B cell (primary cell): ENCODE results near the gene WWC2. TPM values are rescaled to one million over a fixed set of nuclear protein-coding genes. Genes with fewer than 3 reads are reported as not detected.

Source experiments
- ATAC-seq: fragments of 200-7000 bp; cut with Tn5 transposase; one replicate; pipeline ENCODE4 v1.10.0; 2021; ENCODE audit warnings: low read depth, mild to moderate bottlenecking, moderate number of reproducible peaks, moderate library complexity
- CTCF ChIA-PET: fragments of 350-600 bp; sonication (Branson Sonifier 250); formaldehyde crosslinking; loops from one replicate; lab custom pipeline; 2021; ENCODE audit warnings: antibody characterized with exemption, inconsistent platforms; lab: Charles Lee
- POLR2A ChIA-PET: fragments of 350-600 bp; sonication (Branson Sonifier 250); formaldehyde crosslinking; loops from one replicate; lab custom pipeline; 2021; ENCODE audit warnings: antibody characterized with exemption; lab: Charles Lee
- DNase-seq: peaks from one replicate; pipeline ENCODE4 v3.0.0; 2013
- H2AFZ ChIP-seq: 2 replicates; pipeline ENCODE4 v1.6.1; 2012; ENCODE audit warnings: mild to moderate bottlenecking, low read depth, low read length; ENCODE audit not compliant: insufficient read depth, poor library complexity, severe bottlenecking
- H3K27ac ChIP-seq, 2 donors: 1 replicate in 1 of 2; 2 replicates in 1 of 2; pipeline ENCODE4 v1.5.1; 2012 to 2013; ENCODE audit warnings: low read length in 2 of 2, mild to moderate bottlenecking in 2 of 2, moderate library complexity in 1 of 2
- H3K27me3 ChIP-seq, 4 experiments: fragments of 200-600 bp in 1 of 4; sonication (generic) in 1 of 4; replicated peaks in 1 of 4; 1 replicate in 2 of 4; 2 replicates in 2 of 4; pipeline versions ENCODE4 v1.6.1 to v1.7.0; 2013 to 2016; ENCODE audit warnings: low read length in 3 of 4, mild to moderate bottlenecking in 2 of 4, mixed read lengths in 1 of 4, moderate library complexity in 1 of 4; ENCODE audit not compliant: insufficient read depth in 4 of 4, control insufficient read depth in 3 of 4; ENCODE audit errors: control extremely low read depth in 1 of 4
- H3K36me3 ChIP-seq, 2 experiments: replicated peaks in 1 of 2; 1 replicate in 1 of 2; 2 replicates in 1 of 2; pipeline versions ENCODE4 v1.6.1 to v1.7.1; 2013; ENCODE audit warnings: low read length in 1 of 2; ENCODE audit not compliant: insufficient read depth in 2 of 2, control insufficient read depth in 1 of 2; ENCODE audit errors: control extremely low read depth in 1 of 2, extremely low read depth in 1 of 2
- H3K4me1 ChIP-seq, 2 donors: fragments of 200-600 bp in 1 of 2; sonication (generic) in 1 of 2; 1 replicate in 1 of 2; 2 replicates in 1 of 2; pipeline versions ENCODE4 v1.5.1 to v1.6.1; 2013 to 2017; ENCODE audit warnings: low read length in 2 of 2; ENCODE audit not compliant: control insufficient read depth in 2 of 2, insufficient read depth in 2 of 2
- H3K4me2 ChIP-seq: replicated peaks from 2 replicates; pipeline ENCODE3; 2012; ENCODE audit warnings: mild to moderate bottlenecking, low read depth, low read length; ENCODE audit not compliant: poor library complexity, severe bottlenecking
- H3K4me3 ChIP-seq, 5 experiments: fragments of 200-600 bp in 1 of 5; sonication (generic) in 1 of 5; 1 replicate in 3 of 5; 2 replicates in 2 of 5; pipeline versions ENCODE4 v1.5.1 to v1.7.0; 2011 to 2016; ENCODE audit warnings: low read length in 4 of 5, mild to moderate bottlenecking in 4 of 5, low read depth in 2 of 5, control low read depth in 1 of 5, moderate library complexity in 1 of 5; ENCODE audit not compliant: insufficient read depth in 1 of 5; ENCODE audit errors: control extremely low read depth in 1 of 5, extremely low read depth in 1 of 5
- H3K79me2 ChIP-seq: fragments of 200-600 bp; sonication (generic); one replicate; pipeline ENCODE4 v1.6.0; 2016; ENCODE audit warnings: low read length; ENCODE audit not compliant: control insufficient read depth, insufficient read depth
- H3K9ac ChIP-seq: fragments of 200-600 bp; sonication (generic); 2 replicates; pipeline ENCODE4 v1.6.1; 2017; ENCODE audit warnings: mild to moderate bottlenecking, low read length, moderate library complexity
- H3K9me3 ChIP-seq, 3 donors: one replicate each; pipeline versions ENCODE4 v1.6.1 to v1.7.1; 2013; ENCODE audit warnings: low read length in 2 of 3; ENCODE audit not compliant: control insufficient read depth in 2 of 3, insufficient read depth in 1 of 3; ENCODE audit errors: control extremely low read depth in 1 of 3
- H4K20me1 ChIP-seq: 2 replicates; pipeline ENCODE4 v1.6.0; 2012; ENCODE audit warnings: mild to moderate bottlenecking, low read length; ENCODE audit not compliant: insufficient read depth, control insufficient read depth, poor library complexity, severe bottlenecking
- H3K27ac Mint-ChIP-seq: one replicate; pipeline ENCODE4 v1.8.0; 2021; ENCODE audit warnings: mixed read lengths
- H3K27me3 Mint-ChIP-seq: one replicate; pipeline ENCODE4 v1.8.0; 2021; ENCODE audit warnings: mixed read lengths
- H3K4me1 Mint-ChIP-seq: one replicate; pipeline ENCODE4 v1.8.0; 2021; ENCODE audit warnings: mixed read lengths
- H3K4me3 Mint-ChIP-seq: one replicate; pipeline ENCODE4 v1.8.0; 2021; ENCODE audit warnings: mixed read lengths
- H3K9me3 Mint-ChIP-seq: one replicate; pipeline ENCODE4 v1.8.0; 2022; ENCODE audit warnings: mixed read lengths; ENCODE audit not compliant: insufficient read depth
- CTCF ChIP-seq: fragments of 200-600 bp; IDR thresholded peaks from one replicate; pipeline ENCODE4 v1.8.0; 2022; ENCODE audit warnings: antibody characterized with exemption, mild to moderate bottlenecking
- EZH2 ChIP-seq: IDR thresholded peaks from 2 replicates; pipeline ENCODE4 v1.6.1; 2012; ENCODE audit warnings: borderline replicate concordance, low read depth, mild to moderate bottlenecking, moderate library complexity, low read length; ENCODE audit not compliant: insufficient read depth, poor library complexity, severe bottlenecking
- WGBS: methylation state at CpG from one replicate; pipeline ENCODE4 v1.1.5; 2013; ENCODE audit warnings: missing lambda C conversion rate; ENCODE audit not compliant: insufficient coverage; 5-methylcytosine and 5-hydroxymethylcytosine counted together
- intact Hi-C: fragments of 100-400 bp; cut with micrococcal nuclease; formaldehyde crosslinking; loops from one replicate; pipeline ENCODE4 v1.10.0; 2022
- polyA plus RNA-seq: library from polyadenylated mRNA; depleted of rRNA; stranded (reverse); fragments of >200 nt; gene quantifications from 2 replicates; pipeline ENCODE4 v1.2.3, GENCODE V29; 2012
- total RNA-seq, 2 donors: library from RNA; stranded (reverse); fragments of 120-200 nt in 1 of 2; gene quantifications; 1 replicate in 1 of 2; 2 replicates in 1 of 2; pipeline versions ENCODE4 v1.2.3 to v1.2.4, GENCODE V29; 2013 to 2022

Gene WWC2
- total and polyA plus RNA-seq, 2 donors (not counting 1 experiment from before 2014, with no cell fraction given) = 0.07 to 0.32 TPM

- no peaks in the 10 kb centered on the region for H4K20me1 ChIP-seq
- no peaks in the 10 kb centered on the region for H3K79me2 ChIP-seq
- intact Hi-C loops = no loop called here
- no peak overlapping the region for H3K9ac ChIP-seq
- TF ChIP-seq EZH2 (no peak), CTCF (no peak)
- no peak overlapping the region for H2AFZ ChIP-seq
- ChIA-PET CTCF (no interaction called here), POLR2A (no interaction called here)
- Mint-ChIP-seq H3K4me3 (no peak overlapping the region), H3K4me1 (no peaks in the 10 kb centered on the region), H3K27me3 (peaks cover 18% of the 10 kb centered on the region), H3K9me3 (no peaks in the 10 kb centered on the region), H3K27ac (no peak overlapping the region)
- no peak for DNase-seq
- no peak overlapping the region for H3K27ac ChIP-seq
- no peaks in the 10 kb centered on the region for H3K4me1 ChIP-seq
- ATAC-seq = no peak
- H3K9me3 ChIP-seq = no peaks in the 10 kb centered on the region
- H3K4me3 ChIP-seq = no peak overlapping the region
- no peak overlapping the region for H3K4me2 ChIP-seq
- WGBS = 83% methylated on average over 1 of the region's 2 CpGs
- no peaks in the 10 kb centered on the region for H3K36me3 ChIP-seq
- peaks cover 0 to 3% (median 0%) of the 10 kb centered on the region in 4 experiments for H3K27me3 ChIP-seq
Observed at GRCh38 chr4:183145773-183146172, 46.7 kb downstream of the WWC2 start.

GRCh38 chr4:183146478-183146877, 47.4 kb downstream of the WWC2 start:
- no peak for DNase-seq
- no peaks in the 10 kb centered on the region for H3K9me3 Mint-ChIP-seq
- Histone ChIP-seq H3K4me2 (no peak overlapping the region), H4K20me1 (no peaks in the 10 kb centered on the region), H3K36me3 (no peaks in the 10 kb centered on the region), H3K79me2 (no peaks in the 10 kb centered on the region), H3K27me3 (peaks cover 0 to 3% (median 0%) of the 10 kb centered on the region in 4 experiments), H2AFZ (no peak overlapping the region), H3K27ac (no peak overlapping the region), H3K4me3 (no peak overlapping the region), H3K9ac (no peak overlapping the region), H3K9me3 (no peaks in the 10 kb centered on the region), H3K4me1 (no peaks in the 10 kb centered on the region)
- WGBS = 70% methylated on average over 4 of the region's 4 CpGs
- intact Hi-C loops = no loop called here
- POLR2A ChIA-PET = no interaction called here
- TF ChIP-seq EZH2 (no peak), CTCF (no peak)
- CTCF ChIA-PET = no interaction called here
- H3K27me3 Mint-ChIP-seq = peaks cover 15% of the 10 kb centered on the region
- no peak overlapping the region for H3K4me3 Mint-ChIP-seq
- ATAC-seq = no peak
- no peak overlapping the region for H3K27ac Mint-ChIP-seq
- H3K4me1 Mint-ChIP-seq = no peaks in the 10 kb centered on the region
